HG02642 (cell line): ENCODE results near the gene ZNF358.

Source experiments
- ATAC-seq: cut with Tn5 transposase; IDR thresholded peaks from one replicate; pipeline ENCODE4 v1.9.1; 2021; ENCODE audit warnings: mild to moderate bottlenecking; ENCODE audit not compliant: unreplicated experiment, poor library complexity

The ZNF358 gene

GRCh38 chr19:7519361-7520130 is 3.6 kb downstream of the ZNF358 start:
- ATAC-seq = no peak

GRCh38 chr19:7520131-7521051 is 4.5 kb downstream of the ZNF358 start:
- no peak for ATAC-seq

- no peak for ATAC-seq
Observed at GRCh38 chr19:7521551-7522071, 5.7 kb downstream of the ZNF358 start.

GRCh38 chr19:7522072-7522922 is 6.4 kb downstream of the ZNF358 start, which contains the start of gene MCOLN1:
TSS of gene MCOLN1 (plus strand) at chr19:7522624. CDS start at chr19:7522751, 127 bp downstream.
- ATAC-seq = peak; percentile 92

GRCh38 chr19:7522923-7523667 is 7.2 kb downstream of the ZNF358 start:
- peak; percentile 1 for ATAC-seq

- ATAC-seq = no peak
Observed at GRCh38 chr19:7524523-7524922, 8.6 kb downstream of the ZNF358 start.

- no peak for ATAC-seq
Observed at GRCh38 chr19:7524992-7525739, 9.3 kb downstream of the ZNF358 start.

GRCh38 chr19:7526059-7526929 is 10.4 kb downstream of the ZNF358 start:
- no peak for ATAC-seq

GRCh38 chr19:7527516-7528191 is 11.8 kb downstream of the ZNF358 start:
- ATAC-seq = no peak

GRCh38 chr19:7528192-7528519 is 12.3 kb downstream of the ZNF358 start:
- ATAC-seq = no peak

GRCh38 chr19:7528522-7529245 is 12.8 kb downstream of the ZNF358 start:
- ATAC-seq = no peak

GRCh38 chr19:7529246-7529600 is 13.3 kb downstream of the ZNF358 start:
- ATAC-seq = no peak

GRCh38 chr19:7529610-7530490 is 13.9 kb downstream of the ZNF358 start:
- no peak for ATAC-seq

- no peak for ATAC-seq
Observed at GRCh38 chr19:7533281-7533885, 17.5 kb downstream of the ZNF358 start.

- peak; percentile 39 for ATAC-seq
Observed at GRCh38 chr19:7533925-7534480, 18.1 kb downstream of the ZNF358 start.
